Measurements from ENCODE around the gene EEF1AKMT4.

EEF1AKMT4 gene

GRCh38 chr3:184249412-184250166 lies at the start of gene EEF1AKMT4:
Gene EEF1AKMT4 (plus strand): TSS chr3:184249672. CDS start chr3:184249695, 23 bp downstream.
- DNase-seq = peak; percentile 97

- no peak for DNase-seq
These were observed 48.6 kb upstream of the EEF1AKMT4 start for GRCh38 chr3:184200825-184201224.

DNA sequence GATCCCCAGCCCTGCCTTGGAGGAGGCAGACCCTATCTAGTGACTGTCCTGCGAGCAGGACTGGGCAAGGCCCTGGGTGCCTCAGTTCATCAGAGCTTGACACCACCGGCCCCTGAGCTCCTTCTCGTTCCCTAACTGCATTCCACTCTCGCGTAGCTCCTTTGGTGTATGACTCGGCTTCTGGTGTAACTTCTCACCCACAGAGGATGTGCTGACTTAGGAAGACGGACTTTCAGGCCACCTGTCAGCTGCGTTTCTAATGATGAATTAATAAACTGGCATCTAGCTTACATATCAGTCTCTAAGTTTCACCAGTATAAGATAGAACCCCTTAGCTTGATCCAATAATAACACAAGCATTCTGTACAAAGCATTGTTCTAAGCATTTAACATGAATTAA lies 45.9 kb upstream of the EEF1AKMT4 start:
- no peak for DNase-seq

DNA sequence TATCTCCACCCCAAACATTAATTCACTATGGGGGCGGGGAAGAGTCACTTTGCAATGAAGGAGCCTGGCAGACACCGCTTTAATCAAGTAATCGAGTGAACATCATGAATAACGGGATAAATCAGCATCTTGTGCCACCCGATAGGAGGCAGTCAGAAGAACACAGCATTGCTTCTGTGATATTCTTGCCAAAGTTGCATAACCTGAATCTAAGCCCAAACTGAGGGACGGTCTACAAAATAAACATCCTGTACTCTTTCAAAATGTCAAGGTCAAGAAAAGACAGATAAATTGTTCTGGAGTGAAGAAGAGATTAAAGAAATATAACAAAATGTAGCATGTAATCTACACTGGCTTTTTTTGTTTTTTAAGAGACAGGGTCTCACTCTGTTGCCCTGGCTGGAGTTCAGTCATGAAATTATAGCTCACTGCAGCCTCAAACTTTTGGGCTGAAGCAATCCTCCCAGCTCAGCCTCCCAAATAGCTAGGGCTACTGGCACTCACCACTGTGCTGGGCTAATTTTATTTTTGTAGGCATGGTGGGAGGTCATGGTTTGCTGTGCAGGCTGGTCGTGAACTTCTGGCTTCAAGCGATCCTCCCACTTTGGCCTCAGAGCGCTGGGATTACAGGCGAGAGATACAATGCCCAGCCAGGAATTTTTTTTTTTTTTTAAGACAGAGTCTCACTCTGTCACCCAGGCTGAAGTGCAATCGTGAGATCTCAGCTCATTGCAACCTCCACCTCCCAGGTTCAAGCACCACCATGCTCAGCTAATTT lies 40.1 kb upstream of the EEF1AKMT4 start:
- DNase-seq = no peak

DNA sequence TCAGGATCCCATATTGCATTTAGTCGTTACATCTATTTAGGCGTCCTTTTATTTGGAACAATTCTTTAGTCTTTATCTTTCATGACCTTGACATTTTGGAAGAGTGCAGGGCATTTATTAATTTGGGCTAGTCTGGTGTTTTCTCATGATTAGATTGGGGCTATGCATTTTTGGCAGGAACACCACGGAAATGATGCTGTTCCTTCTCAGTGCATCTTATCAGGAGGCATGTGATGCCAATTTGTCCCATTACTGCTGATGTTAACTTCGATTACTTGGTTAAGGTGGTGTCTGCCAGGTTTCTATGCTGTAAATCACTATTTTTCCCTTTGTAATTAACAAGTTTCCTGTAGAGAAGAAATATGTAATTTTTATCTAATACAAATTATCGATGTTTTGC lies 38.2 kb upstream of the EEF1AKMT4 start:
- DNase-seq = no peak

DNA sequence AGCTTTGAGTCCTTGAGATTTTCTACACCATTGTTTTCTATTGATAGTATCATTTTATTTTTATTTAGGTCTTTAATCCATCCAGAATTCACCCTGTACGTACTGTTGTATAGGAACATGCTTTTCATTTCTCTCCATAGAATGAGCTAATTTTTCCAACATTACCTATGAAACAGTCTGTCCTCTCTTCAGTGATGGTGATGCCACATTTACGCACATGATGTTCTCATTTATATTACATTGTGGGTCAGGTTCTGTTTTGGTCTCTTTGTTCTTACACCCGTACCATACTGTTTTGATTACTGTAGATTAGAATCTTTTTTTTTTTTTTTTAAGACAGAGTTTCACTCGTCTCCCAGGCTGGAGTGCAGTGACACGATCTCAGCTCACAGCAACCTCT lies 37.8 kb upstream of the EEF1AKMT4 start:
- DNase-seq = no peak

DNA sequence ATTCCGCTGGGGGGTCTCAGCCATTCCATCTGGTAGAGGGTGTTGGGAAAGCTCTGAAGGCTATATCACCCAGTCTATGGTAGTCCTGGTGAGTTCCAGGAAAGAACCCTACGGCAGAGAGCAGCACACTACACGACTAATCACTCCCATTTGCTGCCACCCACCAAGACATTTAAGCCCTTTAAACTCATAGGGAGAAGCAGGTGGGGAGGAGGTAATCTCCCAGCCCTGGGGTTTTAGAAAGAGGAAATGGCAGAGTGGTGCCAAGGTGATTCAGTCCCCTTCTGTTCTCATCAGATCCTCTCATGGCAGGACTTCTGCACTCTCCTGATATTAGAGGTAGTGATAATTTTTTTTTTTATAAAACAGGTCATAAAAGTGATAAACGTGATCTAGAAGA lies 30.7 kb upstream of the EEF1AKMT4 start:
- DNase-seq = no peak

DNA sequence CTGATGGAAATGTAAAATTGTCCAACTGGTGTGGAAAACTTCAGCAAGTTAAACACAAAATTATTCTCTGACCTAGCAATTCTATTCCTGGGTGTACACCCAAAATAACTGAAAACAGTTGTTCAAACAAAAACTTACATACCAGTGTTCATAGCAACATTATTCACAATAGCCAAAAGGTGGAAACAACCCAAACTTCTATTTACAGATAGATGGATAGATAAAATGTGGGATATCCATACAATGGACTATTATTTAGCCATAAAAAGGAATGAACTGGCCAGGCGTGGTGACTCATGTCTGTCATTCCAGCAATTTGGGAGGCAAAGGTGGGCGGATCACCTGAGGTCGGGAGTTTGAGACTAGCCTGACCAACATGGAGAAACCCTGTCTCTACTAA lies 27.0 kb upstream of the EEF1AKMT4 start:
- no peak for DNase-seq

GRCh38 chr3:184223946-184224345 lies 25.5 kb upstream of the EEF1AKMT4 start:
- no peak for DNase-seq

- DNase-seq = no peak
These were observed 22.0 kb upstream of the EEF1AKMT4 start for GRCh38 chr3:184227481-184227935.

- DNase-seq = no peak
These were observed 20.9 kb upstream of the EEF1AKMT4 start for GRCh38 chr3:184228376-184229137.

- DNase-seq = peak; percentile 58
These were observed 19.9 kb upstream of the EEF1AKMT4 start, which contains the start of gene VWA5B2 for GRCh38 chr3:184229394-184230080. Gene VWA5B2 (plus strand): TSS chr3:184229585. CDS start chr3:184230529, 944 bp downstream.

DNA sequence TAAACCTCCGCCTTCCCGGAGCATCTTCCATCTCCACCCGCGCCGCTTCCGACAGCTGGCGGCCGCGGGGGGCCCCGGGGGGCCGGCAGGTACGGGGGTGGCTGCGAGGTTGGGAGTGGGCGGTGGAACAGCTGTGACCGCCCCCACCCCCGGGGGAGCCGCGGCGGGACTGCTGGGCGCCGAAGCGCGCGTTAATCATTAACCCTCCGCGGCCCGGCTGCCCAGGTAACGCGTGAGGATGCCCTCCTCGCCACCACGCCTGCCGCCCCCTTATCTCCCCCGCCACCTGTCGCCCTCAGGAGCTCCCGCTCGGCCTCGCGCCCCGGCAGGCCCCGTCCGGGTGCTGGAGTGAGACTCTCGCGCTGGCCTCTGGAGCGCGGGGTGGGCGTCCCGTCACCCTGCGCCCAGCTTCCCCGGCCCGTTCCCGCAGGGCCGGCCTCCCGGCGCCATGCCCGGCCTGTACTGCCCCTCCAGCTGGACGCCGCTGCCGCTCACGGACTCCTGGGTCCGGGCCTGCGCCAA lies 19.3 kb upstream of the EEF1AKMT4 start:
- DNase-seq = no peak

DNA sequence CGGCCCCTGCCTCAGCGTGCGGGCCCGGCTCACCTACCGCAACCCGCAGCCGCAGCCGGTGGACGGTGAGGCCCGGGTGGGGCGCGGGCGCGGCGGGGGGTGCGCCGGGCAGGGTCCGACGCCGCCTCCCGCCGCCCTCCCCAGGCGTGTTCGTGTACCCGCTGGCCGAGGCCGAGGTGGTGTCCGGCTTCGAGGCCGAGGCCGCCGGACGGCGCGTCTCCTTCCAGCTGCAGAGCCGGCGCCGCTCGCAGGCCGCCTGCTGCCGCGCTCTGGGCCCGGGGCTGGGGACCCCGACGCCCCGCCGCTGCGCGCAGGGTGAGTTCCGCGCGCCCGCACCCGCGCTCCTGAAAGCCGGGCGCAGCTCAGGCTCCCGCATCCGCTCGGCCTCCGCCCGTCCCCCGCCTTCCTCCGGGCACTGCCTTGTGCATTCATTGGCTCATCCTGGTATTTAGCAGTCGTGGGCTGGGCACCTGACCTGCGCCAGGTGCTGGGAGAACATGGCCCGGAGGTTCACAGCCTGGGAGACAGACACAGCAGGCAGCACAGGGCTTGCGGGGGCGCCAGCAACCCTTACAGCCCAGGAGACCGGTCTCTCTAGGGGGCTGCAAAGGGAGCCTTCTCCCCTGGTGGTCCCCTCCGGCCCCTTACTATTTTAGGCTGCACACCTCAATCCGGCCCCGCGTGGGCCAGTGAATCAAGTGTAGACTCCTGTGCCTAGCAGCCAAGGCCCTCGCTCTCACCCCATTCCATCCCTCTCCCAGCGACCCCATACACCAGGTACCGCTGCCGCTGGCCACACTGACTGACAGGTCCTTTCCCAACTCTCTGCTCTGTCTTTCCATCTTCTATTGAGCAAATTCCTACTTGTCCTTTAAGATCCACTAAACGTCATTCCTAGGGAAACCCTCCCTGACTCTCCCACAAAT lies 18.6 kb upstream of the EEF1AKMT4 start:
- no peak for DNase-seq

- DNase-seq = no peak
These were observed 17.8 kb upstream of the EEF1AKMT4 start for GRCh38 chr3:184231671-184232070.

GRCh38 chr3:184233127-184233843 lies 16.2 kb upstream of the EEF1AKMT4 start:
- DNase-seq = no peak

- DNase-seq = peak; percentile 91
These were observed 15.2 kb upstream of the EEF1AKMT4 start for GRCh38 chr3:184234224-184234623.

DNA sequence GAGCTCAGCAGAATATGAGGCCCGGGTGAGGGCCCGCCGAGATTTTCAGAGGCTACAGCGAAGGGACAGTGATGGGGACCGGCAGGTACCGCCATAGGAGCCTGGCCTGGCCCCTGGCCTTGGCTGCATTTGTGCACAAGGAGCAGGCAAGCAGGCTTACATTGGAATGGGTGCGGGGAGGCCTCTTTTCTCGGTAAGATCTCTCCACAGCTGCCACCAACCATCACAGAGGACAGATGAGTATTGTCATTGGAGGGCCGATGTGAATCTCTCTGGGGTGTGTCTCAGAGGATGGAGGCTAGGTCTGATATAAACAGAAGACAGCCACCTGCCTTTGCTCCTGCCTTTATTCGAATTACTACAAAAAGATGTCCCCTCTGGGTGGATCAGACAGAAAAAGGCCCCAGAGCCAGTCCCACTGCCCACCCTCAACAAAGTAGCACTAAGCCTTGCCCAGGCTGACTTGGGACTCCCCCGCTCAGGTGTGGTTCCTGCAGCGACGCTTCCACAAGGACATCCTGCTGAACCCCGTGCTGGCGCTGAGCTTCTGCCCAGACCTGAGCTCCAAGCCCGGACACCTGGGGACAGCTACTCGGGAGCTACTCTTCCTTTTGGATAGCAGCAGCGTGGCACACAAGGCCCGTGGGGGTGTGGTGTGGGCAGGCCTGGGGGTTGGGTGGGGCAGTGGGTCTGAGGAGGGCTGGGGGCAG lies 14.6 kb upstream of the EEF1AKMT4 start:
- no peak for DNase-seq

DNA sequence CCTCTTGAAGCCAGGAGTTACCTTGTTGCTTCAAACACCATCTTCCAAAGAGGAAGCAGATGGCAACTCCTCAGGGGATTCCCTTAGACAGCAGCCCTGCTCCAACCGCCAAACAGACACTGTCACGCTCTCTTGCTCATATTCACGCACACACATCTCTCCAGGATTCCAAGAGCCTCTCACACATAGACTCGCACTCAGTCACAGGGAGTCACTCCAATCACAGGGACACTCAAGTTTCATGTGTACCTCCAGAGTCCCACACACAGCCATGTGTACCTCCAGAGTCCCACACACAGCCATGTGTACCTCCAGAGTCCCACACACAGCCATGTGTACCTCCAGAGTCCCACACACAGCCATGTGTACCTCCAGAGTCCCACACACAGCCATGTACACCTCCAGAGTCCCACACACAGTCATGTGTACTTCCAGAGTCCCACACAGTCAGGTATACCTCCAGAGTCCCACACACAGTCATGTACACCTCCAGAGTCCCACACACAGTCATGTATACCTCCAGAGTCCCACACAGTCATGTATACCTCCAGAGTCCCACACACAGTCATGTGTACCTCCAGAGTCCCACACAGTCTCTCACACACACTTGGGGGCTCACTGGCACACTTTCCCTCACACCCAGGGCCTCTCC lies 14.0 kb upstream of the EEF1AKMT4 start:
- DNase-seq = no peak
